GM12864 (cell line): Measurements from ENCODE around the gene SLC13A3.

ENCODE experiments used
- DNase-seq: peaks from one replicate; pipeline ENCODE4 v3.0.0-alpha.2; 2011; ENCODE audit warnings: low read depth
- H3K4me3 ChIP-seq: 2 replicates; pipeline ENCODE4 v1.5.1; 2011; ENCODE audit warnings: mild to moderate bottlenecking, low read depth, low read length, control low read depth
- TF ChIP-seq, protein P1 (sequence below): IDR thresholded peaks from 2 replicates; pipeline ENCODE4 v1.5.1; 2011; ENCODE audit warnings: low read depth, mild to moderate bottlenecking, moderate library complexity, low read length, control low read depth, inconsistent platforms; ENCODE audit errors: missing control alignments

The SLC13A3 gene

DNA sequence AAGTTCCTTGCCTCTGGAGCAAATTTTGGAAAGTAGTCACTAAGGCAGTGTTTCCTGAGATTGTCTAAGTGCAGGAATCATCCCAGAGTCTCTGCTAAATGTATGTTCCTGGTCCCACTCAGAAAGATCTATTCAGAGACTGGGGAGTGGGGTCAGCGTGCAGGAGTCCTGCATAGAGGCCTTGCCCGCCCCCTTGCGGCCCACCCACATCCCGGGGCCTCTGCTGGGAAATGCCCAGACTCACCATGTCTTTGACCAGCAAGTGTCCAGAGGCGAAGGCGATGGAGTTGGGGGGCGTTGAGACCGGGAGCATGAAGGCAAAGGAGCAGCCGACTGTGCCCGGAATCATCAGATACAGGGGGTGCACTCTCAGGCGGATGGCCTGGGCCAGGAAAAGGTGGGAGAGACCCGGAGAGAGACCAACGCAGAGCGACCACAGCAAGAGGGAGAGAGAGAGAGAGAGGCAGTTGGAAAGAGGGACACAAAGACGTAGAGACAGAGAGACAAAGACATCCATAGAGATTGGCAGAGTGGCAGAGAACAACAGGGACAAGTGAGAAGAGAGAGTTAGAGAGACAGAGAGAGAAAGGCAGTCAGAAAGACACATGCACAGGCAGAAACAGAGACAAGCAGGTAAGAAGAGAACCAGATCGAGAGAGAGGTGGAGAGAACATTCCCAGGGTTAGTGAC is 87.9 kb downstream of the SLC13A3 start:
- TF ChIP-seq, protein P1, sequence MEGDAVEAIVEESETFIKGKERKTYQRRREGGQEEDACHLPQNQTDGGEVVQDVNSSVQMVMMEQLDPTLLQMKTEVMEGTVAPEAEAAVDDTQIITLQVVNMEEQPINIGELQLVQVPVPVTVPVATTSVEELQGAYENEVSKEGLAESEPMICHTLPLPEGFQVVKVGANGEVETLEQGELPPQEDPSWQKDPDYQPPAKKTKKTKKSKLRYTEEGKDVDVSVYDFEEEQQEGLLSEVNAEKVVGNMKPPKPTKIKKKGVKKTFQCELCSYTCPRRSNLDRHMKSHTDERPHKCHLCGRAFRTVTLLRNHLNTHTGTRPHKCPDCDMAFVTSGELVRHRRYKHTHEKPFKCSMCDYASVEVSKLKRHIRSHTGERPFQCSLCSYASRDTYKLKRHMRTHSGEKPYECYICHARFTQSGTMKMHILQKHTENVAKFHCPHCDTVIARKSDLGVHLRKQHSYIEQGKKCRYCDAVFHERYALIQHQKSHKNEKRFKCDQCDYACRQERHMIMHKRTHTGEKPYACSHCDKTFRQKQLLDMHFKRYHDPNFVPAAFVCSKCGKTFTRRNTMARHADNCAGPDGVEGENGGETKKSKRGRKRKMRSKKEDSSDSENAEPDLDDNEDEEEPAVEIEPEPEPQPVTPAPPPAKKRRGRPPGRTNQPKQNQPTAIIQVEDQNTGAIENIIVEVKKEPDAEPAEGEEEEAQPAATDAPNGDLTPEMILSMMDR, result peak; percentile 9
- DNase-seq, result no peak
- no peak overlapping the region for H3K4me3 ChIP-seq

DNA sequence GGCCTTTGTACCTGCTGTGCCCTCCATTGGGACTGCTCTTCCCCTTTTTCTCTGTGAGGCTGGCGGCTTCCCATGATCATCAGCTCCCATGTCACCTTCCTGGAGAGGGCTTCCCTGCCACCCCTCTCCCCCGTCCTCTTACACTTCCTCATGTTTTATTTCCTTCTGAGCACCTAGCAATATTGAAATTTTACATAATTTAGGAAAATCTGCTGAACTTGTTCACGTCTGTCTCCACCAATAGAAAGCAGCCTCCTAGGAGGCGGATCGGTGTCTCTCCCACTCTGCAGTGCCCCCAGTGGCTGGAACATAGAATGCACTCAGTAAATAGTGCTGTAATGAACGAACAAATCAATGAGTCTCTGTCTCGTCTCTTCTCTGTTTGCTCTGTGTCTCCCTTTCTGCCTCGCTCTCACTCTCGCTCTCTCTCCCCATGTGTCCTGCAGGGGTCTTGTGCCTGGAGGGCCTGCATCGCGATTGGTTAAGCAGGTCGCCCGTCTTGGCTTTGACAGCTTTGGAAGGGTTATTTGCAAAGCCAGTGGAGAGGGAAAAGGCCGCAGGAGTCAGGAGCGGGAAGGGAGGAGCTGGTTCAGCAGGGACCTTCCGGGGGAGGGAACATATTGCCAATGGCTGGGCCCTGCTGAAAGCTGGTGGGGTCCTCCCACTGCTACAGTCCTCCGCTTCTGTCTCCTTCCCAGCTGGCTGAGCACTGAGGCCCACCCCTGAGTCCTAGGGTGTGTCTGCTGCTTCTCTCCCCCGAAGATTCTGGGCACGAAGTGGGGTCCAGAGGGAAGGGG is 88.7 kb downstream of the SLC13A3 start:
- TF ChIP-seq, protein P1, result peak; percentile 87
- H3K4me3 ChIP-seq, result peak overlapping the region; percentile 50
- peak; percentile 35 for DNase-seq

DNA sequence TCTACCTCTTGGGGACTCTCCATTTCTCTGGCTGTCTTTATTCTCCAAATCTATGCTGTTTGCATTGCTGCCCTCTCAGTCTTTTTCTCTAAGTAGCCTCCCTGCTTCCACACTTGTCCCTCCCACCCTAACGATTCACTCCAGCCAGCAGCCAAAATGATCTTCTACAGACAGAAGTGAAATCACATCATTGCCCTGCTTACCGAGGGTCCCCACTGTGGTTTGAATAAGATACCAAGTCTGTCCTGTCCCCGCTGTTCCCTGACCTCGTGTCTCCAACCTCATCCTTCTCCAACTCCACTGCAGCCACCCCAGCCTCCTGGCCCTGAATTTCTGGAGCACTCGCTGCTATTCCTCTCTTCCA is 89.3 kb downstream of the SLC13A3 start:
- H3K4me3 ChIP-seq, result peak overlapping the region; percentile 50
- DNase-seq, result no peak
- TF ChIP-seq, protein P1, result no peak

- DNase-seq, result no peak
- TF ChIP-seq, protein P1, result no peak
- no peak overlapping the region for H3K4me3 ChIP-seq
Observed at GRCh38 chr20:46559685-46560440, 91.4 kb downstream of the SLC13A3 start.

DNA sequence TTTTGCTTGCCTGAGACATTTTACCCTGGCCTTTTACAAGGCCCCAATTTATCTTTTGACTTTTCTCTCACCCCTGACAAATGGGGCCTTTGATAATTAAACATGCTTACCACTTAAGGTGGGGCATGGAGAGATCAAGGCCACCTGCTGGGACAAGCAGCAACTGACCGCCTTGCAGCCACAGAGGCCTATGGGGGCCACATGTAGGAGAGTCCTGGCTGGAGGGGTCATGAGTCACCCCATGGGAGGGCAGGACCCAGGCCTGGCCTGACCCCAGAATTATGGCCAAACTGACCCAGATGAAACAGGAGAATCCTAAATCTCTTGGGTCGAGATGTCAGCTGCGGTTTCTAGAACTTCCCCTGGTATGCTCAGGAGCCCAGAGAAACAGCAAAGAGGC is 92.3 kb downstream of the SLC13A3 start:
- TF ChIP-seq, protein P1, result no peak
- H3K4me3 ChIP-seq, result no peak overlapping the region
- no peak for DNase-seq

- TF ChIP-seq, protein P1, result no peak
- no peak for DNase-seq
- H3K4me3 ChIP-seq, result no peak overlapping the region
Observed at GRCh38 chr20:46558511-46558959, 92.7 kb downstream of the SLC13A3 start.
